Upper lobe of left lung (tissue), 4 donors: ENCODE measurements around the gene C3orf18.

Experiments
- POLR2AphosphoS5 ChIP-seq, 2 donors: sonication (generic); formaldehyde crosslinking; IDR thresholded peaks; one replicate each; pipeline ENCODE4 v1.5.1; 2017; ENCODE audit warnings: antibody characterized with exemption in 2 of 2
- TF ChIP-seq, protein P1 (sequence below), 6 experiments: fragments of 450-650 bp in 4 of 6; fragments of 200-600 bp in 2 of 6; sonication (generic) in 2 of 6; IDR thresholded peaks; one replicate each; pipeline ENCODE4 v1.5.1; 2016 to 2019; ENCODE audit warnings: antibody characterized with exemption in 6 of 6

DNA sequence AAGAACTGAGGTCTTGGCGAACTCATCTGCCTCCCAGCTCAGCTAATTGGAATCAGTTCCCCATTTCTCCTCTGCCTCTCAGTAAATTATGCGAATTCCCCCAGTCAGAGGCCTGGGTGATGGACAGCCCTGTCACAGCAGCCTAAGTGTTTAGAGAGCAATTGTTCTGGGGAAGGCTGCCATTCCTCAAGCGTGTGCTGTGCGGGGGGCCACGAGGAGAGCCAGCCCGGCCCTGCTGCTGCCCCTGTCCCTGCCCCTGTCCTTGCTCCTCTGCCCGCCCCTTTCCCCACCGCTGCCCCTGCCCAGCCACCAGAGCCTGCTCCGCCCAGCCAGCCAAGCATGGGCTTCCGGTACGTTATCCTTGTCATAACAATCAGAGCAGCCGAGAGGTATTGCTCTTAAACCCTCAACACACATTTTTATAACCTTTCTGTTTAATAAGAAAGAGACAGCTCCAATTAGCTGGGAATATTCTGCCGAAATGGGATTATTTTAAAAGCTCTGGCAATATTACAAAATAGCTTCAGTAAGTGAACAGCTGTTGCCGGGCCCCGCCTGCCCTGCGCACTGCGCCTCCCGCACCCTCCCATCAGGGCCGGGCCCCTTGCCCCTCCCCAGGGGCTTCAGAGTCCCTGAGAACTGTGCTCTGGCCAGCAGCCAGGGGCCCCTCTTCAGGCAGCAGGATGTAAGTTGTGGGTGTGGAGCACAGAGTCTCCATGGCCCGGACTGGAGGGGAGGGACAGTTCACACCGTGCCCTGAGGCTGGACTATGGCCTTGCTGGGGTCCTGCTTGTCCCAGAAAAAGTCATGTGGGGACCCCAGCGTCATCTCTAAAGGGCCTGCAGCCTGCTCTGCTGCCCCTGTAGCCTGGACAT, 51.7 kb downstream of the C3orf18 start:
- TF ChIP-seq POLR2AphosphoS5 (IDR thresholded peaks at IDR 0.05): peak in 1 of 2 donors; percentile 17
- TF ChIP-seq, protein P1, sequence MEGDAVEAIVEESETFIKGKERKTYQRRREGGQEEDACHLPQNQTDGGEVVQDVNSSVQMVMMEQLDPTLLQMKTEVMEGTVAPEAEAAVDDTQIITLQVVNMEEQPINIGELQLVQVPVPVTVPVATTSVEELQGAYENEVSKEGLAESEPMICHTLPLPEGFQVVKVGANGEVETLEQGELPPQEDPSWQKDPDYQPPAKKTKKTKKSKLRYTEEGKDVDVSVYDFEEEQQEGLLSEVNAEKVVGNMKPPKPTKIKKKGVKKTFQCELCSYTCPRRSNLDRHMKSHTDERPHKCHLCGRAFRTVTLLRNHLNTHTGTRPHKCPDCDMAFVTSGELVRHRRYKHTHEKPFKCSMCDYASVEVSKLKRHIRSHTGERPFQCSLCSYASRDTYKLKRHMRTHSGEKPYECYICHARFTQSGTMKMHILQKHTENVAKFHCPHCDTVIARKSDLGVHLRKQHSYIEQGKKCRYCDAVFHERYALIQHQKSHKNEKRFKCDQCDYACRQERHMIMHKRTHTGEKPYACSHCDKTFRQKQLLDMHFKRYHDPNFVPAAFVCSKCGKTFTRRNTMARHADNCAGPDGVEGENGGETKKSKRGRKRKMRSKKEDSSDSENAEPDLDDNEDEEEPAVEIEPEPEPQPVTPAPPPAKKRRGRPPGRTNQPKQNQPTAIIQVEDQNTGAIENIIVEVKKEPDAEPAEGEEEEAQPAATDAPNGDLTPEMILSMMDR (IDR thresholded peaks at IDR 0.05): no peak
